HG03575 (cell line): Measurements from ENCODE around the gene NCKAP5.

Experiments used
- ATAC-seq: cut with Tn5 transposase; IDR thresholded peaks from one replicate; pipeline ENCODE4 v1.9.1; 2021; ENCODE audit not compliant: unreplicated experiment, insufficient number of reproducible peaks, low FRiP score; ENCODE audit errors: extremely low read depth

NCKAP5 gene

GRCh38 chr2:133061874-133062593, 506.2 kb downstream of the NCKAP5 start:
- no peak for ATAC-seq

- no peak for ATAC-seq
These were observed 514.0 kb downstream of the NCKAP5 start for GRCh38 chr2:133054297-133054696.

GRCh38 chr2:133053541-133053940, 514.7 kb downstream of the NCKAP5 start:
- ATAC-seq: no peak

- ATAC-seq: no peak
These were observed 522.5 kb downstream of the NCKAP5 start for GRCh38 chr2:133045787-133046186.

GRCh38 chr2:133044556-133044955, 523.7 kb downstream of the NCKAP5 start:
- no peak for ATAC-seq

GRCh38 chr2:133040170-133040569, 528.1 kb downstream of the NCKAP5 start:
- no peak for ATAC-seq

- no peak for ATAC-seq
These were observed 528.7 kb downstream of the NCKAP5 start for GRCh38 chr2:133039531-133039930.

GRCh38 chr2:133026536-133027177, 541.6 kb downstream of the NCKAP5 start:
- no peak for ATAC-seq

- ATAC-seq: no peak
These were observed 543.3 kb downstream of the NCKAP5 start for GRCh38 chr2:133025004-133025403.

GRCh38 chr2:133012847-133013734, 555.2 kb downstream of the NCKAP5 start:
- ATAC-seq: no peak

- no peak for ATAC-seq
These were observed 563.6 kb downstream of the NCKAP5 start for GRCh38 chr2:133004623-133005022.

- no peak for ATAC-seq
These were observed 568.8 kb downstream of the NCKAP5 start for GRCh38 chr2:132999421-132999820.

- no peak for ATAC-seq
These were observed 570.0 kb downstream of the NCKAP5 start for GRCh38 chr2:132998221-132998620.

GRCh38 chr2:132991471-132992045, 576.7 kb downstream of the NCKAP5 start:
- no peak for ATAC-seq

GRCh38 chr2:132984731-132985130, 583.5 kb downstream of the NCKAP5 start:
- ATAC-seq: no peak

GRCh38 chr2:132980304-132980703, 588.0 kb downstream of the NCKAP5 start:
- ATAC-seq: no peak

- no peak for ATAC-seq
These were observed 588.7 kb downstream of the NCKAP5 start for GRCh38 chr2:132979339-132980093.

GRCh38 chr2:132978840-132979239, 589.4 kb downstream of the NCKAP5 start:
- no peak for ATAC-seq
